Lung (tissue), 12 donors: ENCODE data around the gene STX7. TPM values are rescaled to one million over a fixed set of nuclear protein-coding genes. Genes with fewer than 3 reads are reported as not detected.

Experiments
- ATAC-seq: fragments of 200-7000 bp; cut with Tn5 transposase; one replicate; pipeline ENCODE4 v1.9.1; 2020; ENCODE audit warnings: moderate number of reproducible peaks; ENCODE audit not compliant: insufficient read depth, low FRiP score
- DNase-seq, 3 donors: peaks; one replicate each; pipeline ENCODE4 v3.0.0-alpha.2; 2013 to 2017
- H3K27ac ChIP-seq, 2 donors: one replicate each; pipeline ENCODE4 v1.5.1; 2013; ENCODE audit warnings: mild to moderate bottlenecking in 2 of 2, moderate library complexity in 2 of 2, control low read depth in 1 of 2, inconsistent platforms in 1 of 2, low read depth in 1 of 2, low read length in 1 of 2
- H3K27me3 ChIP-seq, 3 donors: one replicate each; pipeline ENCODE4 v1.5.1; 2013; ENCODE audit warnings: low read length in 2 of 3; ENCODE audit not compliant: control insufficient read depth in 3 of 3, insufficient read depth in 3 of 3
- H3K36me3 ChIP-seq, 4 donors: one replicate each; pipeline ENCODE4 v1.5.1; 2013; ENCODE audit warnings: low read length in 4 of 4, mild to moderate bottlenecking in 1 of 4, moderate library complexity in 1 of 4; ENCODE audit not compliant: control insufficient read depth in 4 of 4, insufficient read depth in 4 of 4
- H3K4me1 ChIP-seq, 5 donors: one replicate each; pipeline ENCODE4 v1.5.1; 2013; ENCODE audit warnings: low read length in 5 of 5, mild to moderate bottlenecking in 2 of 5, moderate library complexity in 1 of 5; ENCODE audit not compliant: control insufficient read depth in 5 of 5, insufficient read depth in 5 of 5
- H3K4me3 ChIP-seq: one replicate; pipeline ENCODE4 v1.5.1; 2013; ENCODE audit warnings: mild to moderate bottlenecking, control low read depth, moderate library complexity
- H3K9ac ChIP-seq, 2 donors: one replicate each; pipeline ENCODE4 v1.5.1; 2013; ENCODE audit warnings: low read length in 2 of 2, control low read depth in 1 of 2; ENCODE audit not compliant: insufficient read depth in 1 of 2
- H3K9me3 ChIP-seq, 4 donors: one replicate each; pipeline ENCODE4 v1.5.1; 2013; ENCODE audit warnings: low read length in 3 of 4, mild to moderate bottlenecking in 1 of 4, moderate library complexity in 1 of 4; ENCODE audit not compliant: control insufficient read depth in 4 of 4, insufficient read depth in 3 of 4
- WGBS, 2 donors: extraction: QIAGEN DNeasy Blood & Tissue Kit; methylation state at CpG; one replicate each; pipeline ENCODE4 v1.1.7; 2013; 5-methylcytosine and 5-hydroxymethylcytosine counted together
- polyA plus RNA-seq, 2 donors: library from polyadenylated mRNA; stranded (reverse); fragments of 200-250 nt; gene quantifications; one replicate each; pipeline ENCODE4 v1.2.1, GENCODE V29; 2013
- total RNA-seq, 2 donors: library from RNA; depleted of rRNA in 1 of 2; stranded (reverse); fragments of >200 nt in 1 of 2; gene quantifications; one replicate each; pipeline ENCODE4 v1.2.1, GENCODE V29; 2014 to 2021
- TF ChIP-seq, protein P1 (sequence below): IDR thresholded peaks from 2 replicates; pipeline ENCODE4 v1.5.1; 2012; ENCODE audit warnings: mild to moderate bottlenecking; ENCODE audit errors: control extremely low read depth, extremely low read depth
- donor health status: control.
- donor health status: control.
- donor health status: Bipolar disorder and iron deficiency.
- donor health status: healthy.
- donor health status: DM: yes; HTN: yes; CAD: no.

The STX7 gene
- total and polyA plus RNA-seq, 4 donors: 14.8 to 84.8 (median 50.2) TPM

DNA sequence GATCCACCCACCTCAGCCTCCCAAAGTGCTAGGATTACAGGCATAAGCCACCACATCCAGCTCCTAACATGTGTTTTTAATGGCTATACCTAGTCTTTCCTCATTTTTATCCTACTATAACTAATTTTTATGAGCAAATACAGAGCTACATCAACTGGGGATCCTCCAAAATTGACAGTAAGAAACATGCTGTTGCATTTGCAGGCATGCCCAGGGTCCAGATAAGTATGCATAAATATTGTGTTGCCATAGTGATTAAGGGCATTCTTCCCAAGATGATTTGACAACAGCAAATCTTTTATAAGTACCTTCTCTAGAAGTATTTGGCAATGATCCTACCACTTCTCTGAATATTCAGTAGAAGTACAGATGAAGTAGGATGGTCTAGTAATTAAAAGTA lies 69.7 kb downstream of the STX7 start:
- DNase-seq (no peak), ATAC-seq (no peak)
- H3K9ac ChIP-seq: no peak overlapping the region
- TF ChIP-seq, protein P1, sequence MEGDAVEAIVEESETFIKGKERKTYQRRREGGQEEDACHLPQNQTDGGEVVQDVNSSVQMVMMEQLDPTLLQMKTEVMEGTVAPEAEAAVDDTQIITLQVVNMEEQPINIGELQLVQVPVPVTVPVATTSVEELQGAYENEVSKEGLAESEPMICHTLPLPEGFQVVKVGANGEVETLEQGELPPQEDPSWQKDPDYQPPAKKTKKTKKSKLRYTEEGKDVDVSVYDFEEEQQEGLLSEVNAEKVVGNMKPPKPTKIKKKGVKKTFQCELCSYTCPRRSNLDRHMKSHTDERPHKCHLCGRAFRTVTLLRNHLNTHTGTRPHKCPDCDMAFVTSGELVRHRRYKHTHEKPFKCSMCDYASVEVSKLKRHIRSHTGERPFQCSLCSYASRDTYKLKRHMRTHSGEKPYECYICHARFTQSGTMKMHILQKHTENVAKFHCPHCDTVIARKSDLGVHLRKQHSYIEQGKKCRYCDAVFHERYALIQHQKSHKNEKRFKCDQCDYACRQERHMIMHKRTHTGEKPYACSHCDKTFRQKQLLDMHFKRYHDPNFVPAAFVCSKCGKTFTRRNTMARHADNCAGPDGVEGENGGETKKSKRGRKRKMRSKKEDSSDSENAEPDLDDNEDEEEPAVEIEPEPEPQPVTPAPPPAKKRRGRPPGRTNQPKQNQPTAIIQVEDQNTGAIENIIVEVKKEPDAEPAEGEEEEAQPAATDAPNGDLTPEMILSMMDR: no peak
- H3K36me3 ChIP-seq: peaks cover 0 to 3% (median 0%) of the 10 kb centered on the region in 4 donors
- H3K9me3 ChIP-seq: peaks cover 0 to 2% (median 0%) of the 10 kb centered on the region in 4 donors
- no peak overlapping the region for H3K4me3 ChIP-seq
- H3K27me3 ChIP-seq: no peaks in the 10 kb centered on the region
- H3K4me1 ChIP-seq: peaks cover 0 to 4% (median 0%) of the 10 kb centered on the region in 5 donors
- H3K27ac ChIP-seq: no peak overlapping the region

DNA sequence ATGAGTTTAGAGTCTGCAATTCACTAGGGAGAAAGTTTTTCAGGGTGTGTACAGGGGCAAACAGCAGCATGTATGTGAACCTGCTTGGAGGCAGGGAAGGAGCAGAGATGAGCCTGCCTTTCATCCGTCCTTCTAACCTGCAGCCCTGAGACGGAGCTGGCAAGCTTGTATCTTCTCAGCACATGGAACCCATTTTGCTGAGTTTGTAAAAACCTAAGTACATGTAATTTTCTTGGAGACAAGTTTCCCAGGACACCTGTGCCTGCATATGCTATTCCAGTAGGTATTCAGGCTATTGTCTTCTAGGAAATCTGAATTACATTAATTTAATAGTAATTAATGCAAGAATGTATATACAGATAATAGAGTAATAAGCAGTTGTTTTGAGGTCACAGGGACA lies 82.8 kb downstream of the STX7 start:
- no peak for DNase-seq
- TF ChIP-seq, protein P1: no peak
- Histone ChIP-seq H3K9me3 (peaks cover 0 to 5% (median 0%) of the 10 kb centered on the region in 4 donors), H3K27ac (no peak overlapping the region), H3K27me3 (no peaks in the 10 kb centered on the region), H3K36me3 (no peaks in the 10 kb centered on the region), H3K4me3 (no peak overlapping the region), H3K4me1 (no peaks in the 10 kb centered on the region), H3K9ac (no peak overlapping the region)
- 86% methylated on average over 2 of the region's 2 CpGs for WGBS, 2 donors
- no peak for ATAC-seq

DNA sequence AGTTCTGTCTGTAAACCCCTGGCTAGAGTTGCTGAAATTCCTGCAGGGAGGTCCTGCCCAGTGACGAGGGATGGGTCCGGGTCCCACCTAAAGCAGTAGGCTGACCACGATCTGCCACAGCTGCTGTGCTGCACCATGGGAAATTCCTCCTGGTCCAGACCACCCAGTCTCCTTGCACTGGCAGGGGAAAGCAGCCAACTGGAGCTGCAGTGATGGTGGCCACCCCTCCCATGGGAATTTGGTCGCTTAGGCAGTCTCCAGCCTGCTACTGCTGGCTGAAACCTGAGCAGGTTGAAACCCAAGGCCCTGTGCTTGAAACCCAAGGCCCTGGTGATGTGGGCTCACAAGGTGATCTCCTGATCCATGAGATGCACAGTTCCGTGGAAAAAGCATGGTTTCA lies 87.7 kb downstream of the STX7 start:
- Histone ChIP-seq H3K27ac (no peak overlapping the region), H3K9ac (no peak overlapping the region), H3K36me3 (no peaks in the 10 kb centered on the region), H3K4me1 (no peaks in the 10 kb centered on the region), H3K4me3 (no peak overlapping the region), H3K9me3 (peaks cover 0 to 4% (median 2%) of the 10 kb centered on the region in 4 donors), H3K27me3 (no peaks in the 10 kb centered on the region)
- no peak for ATAC-seq
- WGBS, 2 donors: 77 to 82% methylated on average over 5 of the region's 5 CpGs
- DNase-seq: no peak
- TF ChIP-seq, protein P1: no peak

DNA sequence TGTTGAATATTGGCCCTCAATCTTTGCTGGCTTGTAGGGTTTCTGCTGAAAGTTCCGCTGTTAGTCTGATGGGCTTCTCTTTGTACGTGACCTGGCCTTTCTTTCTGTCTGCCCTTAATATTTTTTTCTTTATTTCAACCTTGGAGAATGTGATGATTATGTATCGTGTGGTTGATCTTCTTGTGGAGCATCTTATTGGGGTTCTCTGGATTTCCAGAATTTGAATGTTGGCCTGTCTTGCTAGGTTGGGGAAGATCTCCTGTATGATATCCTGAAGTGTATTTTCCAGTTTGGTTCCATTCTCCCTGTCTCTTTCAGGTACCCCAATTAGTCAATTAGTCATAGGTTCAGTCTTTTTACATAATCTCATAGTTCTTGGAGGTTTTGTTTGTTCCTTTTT lies 89.1 kb downstream of the STX7 start:
- H3K27ac ChIP-seq: no peak overlapping the region
- H3K9ac ChIP-seq: no peak overlapping the region
- no peaks in the 10 kb centered on the region for H3K4me1 ChIP-seq
- ATAC-seq (no peak), DNase-seq (no peak)
- H3K36me3 ChIP-seq: no peaks in the 10 kb centered on the region
- peaks cover 0 to 6% (median 3%) of the 10 kb centered on the region in 4 donors for H3K9me3 ChIP-seq
- 95 to 98% methylated on average over 3 of the region's 3 CpGs for WGBS, 2 donors
- TF ChIP-seq, protein P1: no peak
- no peaks in the 10 kb centered on the region for H3K27me3 ChIP-seq
- H3K4me3 ChIP-seq: no peak overlapping the region
